CD8-positive, alpha-beta memory T cell (primary cell): ENCODE measurements around the gene REM2. TPM values are rescaled to one million over a fixed set of nuclear protein-coding genes. Genes with fewer than 3 reads are reported as not detected.

ENCODE experiments used
- CTCF ChIA-PET: fragments of 350-600 bp; sonication (Branson Sonifier 250); formaldehyde crosslinking; loops from one replicate; lab custom pipeline; 2021; ENCODE audit warnings: antibody characterized with exemption; lab: Charles Lee
- POLR2A ChIA-PET: fragments of 350-600 bp; sonication (Branson Sonifier 250); formaldehyde crosslinking; loops from one replicate; lab custom pipeline; 2021; ENCODE audit warnings: antibody characterized with exemption; lab: Charles Lee
- DNase-seq, 5 donors: peaks; one replicate each; pipeline versions ENCODE4 v3.0.0 to v3.0.0-alpha.2; 2020 to 2022; ENCODE audit warnings: mixed read lengths in 1 of 5
- H3K27ac ChIP-seq: one replicate; pipeline ENCODE4 v1.7.0; 2013; ENCODE audit warnings: low read depth, mild to moderate bottlenecking, low read length, moderate library complexity
- H3K27me3 ChIP-seq: 2 replicates; pipeline ENCODE4 v1.7.0; 2013; ENCODE audit warnings: low read length, mild to moderate bottlenecking; ENCODE audit not compliant: insufficient read depth, poor library complexity, severe bottlenecking
- H3K36me3 ChIP-seq: 2 replicates; pipeline ENCODE4 v1.7.0; 2013; ENCODE audit warnings: mild to moderate bottlenecking, low read length, moderate library complexity; ENCODE audit not compliant: insufficient read depth
- H3K4me1 ChIP-seq: 2 replicates; pipeline ENCODE4 v1.7.0; 2013; ENCODE audit warnings: mild to moderate bottlenecking, low read length, moderate library complexity; ENCODE audit not compliant: insufficient read depth
- H3K4me3 ChIP-seq: 2 replicates; pipeline ENCODE4 v1.7.0; 2013; ENCODE audit warnings: mild to moderate bottlenecking, low read length
- H3K9me3 ChIP-seq: 2 replicates; pipeline ENCODE4 v1.7.0; 2013; ENCODE audit warnings: mild to moderate bottlenecking, low read length
- H3K27ac Mint-ChIP-seq, 8 donors: one replicate each; pipeline ENCODE4 v1.8.0; 2020 to 2021; ENCODE audit warnings: mixed read lengths in 8 of 8, mild to moderate bottlenecking in 6 of 8, inconsistent platforms in 3 of 8, moderate library complexity in 3 of 8
- H3K27me3 Mint-ChIP-seq, 2 donors: one replicate each; pipeline ENCODE4 v1.8.0; 2020 to 2021; ENCODE audit warnings: mixed read lengths in 2 of 2, mild to moderate bottlenecking in 1 of 2, moderate library complexity in 1 of 2
- H3K36me3 Mint-ChIP-seq, 3 donors: one replicate each; pipeline ENCODE4 v1.8.0; 2020 to 2021; ENCODE audit warnings: mixed read lengths in 3 of 3, inconsistent platforms in 1 of 3, mild to moderate bottlenecking in 1 of 3
- H3K4me1 Mint-ChIP-seq, 3 donors: one replicate each; pipeline ENCODE4 v1.8.0; 2020 to 2021; ENCODE audit warnings: mixed read lengths in 3 of 3, inconsistent platforms in 1 of 3, mild to moderate bottlenecking in 1 of 3
- H3K4me3 Mint-ChIP-seq, 7 donors: one replicate each; pipeline ENCODE4 v1.8.0; 2020 to 2021; ENCODE audit warnings: mixed read lengths in 7 of 7, mild to moderate bottlenecking in 6 of 7, moderate library complexity in 4 of 7, inconsistent platforms in 2 of 7
- H3K9me3 Mint-ChIP-seq, 5 donors: one replicate each; pipeline ENCODE4 v1.8.0; 2020 to 2022; ENCODE audit warnings: mixed read lengths in 5 of 5, mild to moderate bottlenecking in 3 of 5, moderate library complexity in 2 of 5, inconsistent platforms in 1 of 5
- polyA plus RNA-seq: library from polyadenylated mRNA; unstranded; fragments of 300-500 nt; fragmentation: Illumina TruSeq; gene quantifications from one replicate; pipeline ENCODE4 v1.2.3, GENCODE V29; 2021
- total RNA-seq, 2 experiments: library from RNA; stranded (reverse); gene quantifications; one replicate each; pipeline ENCODE4 v1.2.3, GENCODE V29; 2021

The REM2 gene
- total and polyA plus RNA-seq, 3 experiments from 2014 or later = 0.33 to 1.0 (median 0.33) TPM

GRCh38 chr14:22928237-22929103 is 45.4 kb downstream of the REM2 start:
- H3K4me3 Mint-ChIP-seq = no peak overlapping the region
- peak overlapping the region in 1 of 8 donors; percentile 16 for H3K27ac Mint-ChIP-seq
- peaks cover 5 to 31% (median 6%) of the 10 kb centered on the region in 3 donors for H3K36me3 Mint-ChIP-seq
- peaks cover 8 to 21% (median 16%) of the 10 kb centered on the region in 3 donors for H3K4me1 Mint-ChIP-seq
- Histone ChIP-seq H3K4me1 (peaks cover 18% of the 10 kb centered on the region), H3K9me3 (no peaks in the 10 kb centered on the region), H3K36me3 (peaks cover 12% of the 10 kb centered on the region), H3K27ac (peak overlapping the region; percentile 87), H3K27me3 (no peaks in the 10 kb centered on the region), H3K4me3 (peak overlapping the region; percentile 92)
- H3K27me3 Mint-ChIP-seq = no peaks in the 10 kb centered on the region
- no peaks in the 10 kb centered on the region for H3K9me3 Mint-ChIP-seq
- ChIA-PET CTCF (interaction anchor here (0.8 to 3.5 kb wide), 15 partner anchors 9 to 372 kb away, joined by 3 to 28 read pairs (median 10); partner anchors contain the start of genes CDH24, HAUS4 and RBM23), POLR2A (interaction anchor here (0.6 to 1.9 kb wide), 9 partner anchors 9 to 1402 kb away, joined by 3 to 12 read pairs (median 5); partner anchors contain the start of genes ACIN1, C14orf119, PSMB5 and RBM23)
- no peak for DNase-seq

DNA sequence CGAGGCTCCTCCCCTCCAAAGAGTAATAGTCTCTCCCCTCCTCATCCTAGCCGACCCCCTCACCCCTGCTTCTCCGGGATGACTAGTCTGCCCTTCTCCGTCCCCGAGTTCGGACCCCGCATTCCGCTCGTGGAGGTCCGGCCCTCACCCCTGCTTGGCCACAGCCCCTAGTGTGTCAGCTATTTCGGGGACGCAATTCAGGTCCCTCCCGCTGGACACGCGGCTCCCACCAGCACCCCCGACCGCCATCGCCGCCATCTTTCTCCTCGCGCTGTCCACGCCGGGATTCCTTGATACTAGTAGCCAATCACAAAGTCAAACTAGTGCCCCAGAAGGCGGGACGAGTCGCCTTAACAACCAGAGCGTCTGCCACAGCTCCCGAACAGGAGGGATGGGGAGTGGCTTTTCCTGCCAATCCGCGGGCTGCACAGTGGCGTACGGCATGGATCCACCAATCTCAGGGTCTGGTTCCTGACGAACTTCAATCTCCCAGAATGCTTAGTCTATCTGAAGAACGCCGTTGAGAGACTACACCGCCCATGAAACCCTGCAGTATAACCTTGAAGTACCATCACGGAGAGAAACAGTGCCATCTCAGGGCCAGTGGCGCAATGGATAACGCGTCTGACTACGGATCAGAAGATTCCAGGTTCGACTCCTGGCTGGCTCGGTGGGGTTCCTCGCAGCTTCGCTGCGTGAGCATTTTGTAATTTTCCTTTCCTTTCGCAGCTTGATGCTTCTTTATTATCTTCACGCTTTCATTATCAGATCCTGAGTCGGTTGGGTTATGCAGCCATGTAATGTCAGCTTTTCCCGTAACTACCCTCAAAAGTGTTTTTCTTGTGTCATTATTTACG is 46.3 kb downstream of the REM2 start, which contains the start of gene PRMT5:
Gene PRMT5 (minus strand): TSS at position 273 of the 857 bp plus-strand sequence. CDS start 15 bp downstream, at position 258.
- peaks cover 8 to 21% (median 16%) of the 10 kb centered on the region in 3 donors for H3K4me1 Mint-ChIP-seq
- CTCF ChIA-PET = interaction anchor here (0.7 to 3.5 kb wide), 27 partner anchors 10 to 373 kb away, joined by 3 to 28 read pairs (median 5); partner anchors contain the start of genes CDH24, DAD1, HAUS4 and RBM23
- no peaks in the 10 kb centered on the region for H3K27me3 ChIP-seq
- POLR2A ChIA-PET = interaction anchor here (0.6 to 1.9 kb wide), 10 partner anchors 10 to 1403 kb away, joined by 3 to 12 read pairs (median 5); partner anchors contain the start of genes ACIN1, AJUBA, C14orf119 and PSMB5
- peaks cover 18% of the 10 kb centered on the region for H3K4me1 ChIP-seq
- peak within 1 kb of the TSS in 1 of 8 donors; percentile 16 for H3K27ac Mint-ChIP-seq
- H3K9me3 Mint-ChIP-seq = no peaks in the 10 kb centered on the region
- peaks cover 0 to 23% (median 6%) of the 10 kb centered on the region in 3 donors for H3K36me3 Mint-ChIP-seq
- H3K36me3 ChIP-seq = peaks cover 6% of the 10 kb centered on the region
- H3K27me3 Mint-ChIP-seq = no peaks in the 10 kb centered on the region
- no peak within 1 kb of the TSS for H3K4me3 Mint-ChIP-seq
- H3K4me3 ChIP-seq = peak within 1 kb of the TSS; percentile 92
- no peaks in the 10 kb centered on the region for H3K9me3 ChIP-seq
- DNase-seq = peak; percentile 95 to 99 (median 97)
- peak within 1 kb of the TSS; percentile 87 for H3K27ac ChIP-seq

- DNase-seq = no peak
- H3K4me1 Mint-ChIP-seq = peaks cover 8 to 21% (median 16%) of the 10 kb centered on the region in 3 donors
- POLR2A ChIA-PET = interaction anchor here (0.7 to 1.9 kb wide), 9 partner anchors 11 to 341 kb away, joined by 3 to 12 read pairs (median 5); partner anchors contain the start of genes ACIN1, AJUBA, C14orf119 and PSMB5
- H3K27me3 Mint-ChIP-seq = no peaks in the 10 kb centered on the region
- Histone ChIP-seq H3K36me3 (no peaks in the 10 kb centered on the region), H3K4me3 (peak overlapping the region; percentile 92), H3K9me3 (no peaks in the 10 kb centered on the region), H3K4me1 (peaks cover 18% of the 10 kb centered on the region), H3K27me3 (no peaks in the 10 kb centered on the region), H3K27ac (peak overlapping the region; percentile 87)
- no peak overlapping the region for H3K27ac Mint-ChIP-seq
- H3K4me3 Mint-ChIP-seq = no peak overlapping the region
- peaks cover 0 to 17% (median 6%) of the 10 kb centered on the region in 3 donors for H3K36me3 Mint-ChIP-seq
- CTCF ChIA-PET = interaction anchor here (0.7 to 3.5 kb wide), 30 partner anchors 10 to 373 kb away, joined by 3 to 28 read pairs (median 5); partner anchors contain the start of genes CDH24, DAD1, HAUS4 and RBM23
- no peaks in the 10 kb centered on the region for H3K9me3 Mint-ChIP-seq
Observed at GRCh38 chr14:22929961-22930364, 46.9 kb downstream of the REM2 start.

DNA sequence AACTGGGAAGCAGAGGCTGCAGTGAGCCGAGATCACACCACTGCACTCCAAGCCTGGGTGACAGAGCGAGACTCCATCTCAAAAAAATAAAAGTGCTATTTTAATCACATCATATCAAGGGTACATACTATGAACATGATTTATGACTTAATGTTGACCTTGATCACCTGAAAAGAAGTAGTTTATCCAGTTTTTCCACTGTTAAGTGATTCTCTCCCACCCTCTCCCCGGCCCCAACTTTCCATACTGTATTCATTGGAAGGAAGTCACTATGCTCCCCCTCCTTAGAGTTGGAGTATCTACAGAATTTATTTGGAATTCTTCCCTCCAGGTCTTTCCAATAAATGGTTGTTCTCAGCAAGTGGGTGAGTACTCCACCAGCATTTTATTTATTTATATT is 49.1 kb downstream of the REM2 start:
- Histone ChIP-seq H3K4me3 (no peak overlapping the region), H3K9me3 (no peaks in the 10 kb centered on the region), H3K4me1 (peaks cover 18% of the 10 kb centered on the region), H3K27ac (no peak overlapping the region), H3K36me3 (no peaks in the 10 kb centered on the region), H3K27me3 (no peaks in the 10 kb centered on the region)
- Mint-ChIP-seq H3K4me3 (peak overlapping the region in 1 of 7 donors; percentile 4), H3K4me1 (peaks cover 8 to 13% (median 8%) of the 10 kb centered on the region in 3 donors), H3K27ac (peak overlapping the region in 2 of 8 donors; percentile 4 to 76), H3K9me3 (no peaks in the 10 kb centered on the region), H3K27me3 (no peaks in the 10 kb centered on the region), H3K36me3 (peaks cover 0 to 2% (median 2%) of the 10 kb centered on the region in 3 donors)
- CTCF ChIA-PET = no interaction called here
- DNase-seq = no peak
- POLR2A ChIA-PET = no interaction called here

GRCh38 chr14:22935156-22935555 is 52.1 kb downstream of the REM2 start:
- H3K9me3 ChIP-seq = no peaks in the 10 kb centered on the region
- no peak overlapping the region for H3K27ac ChIP-seq
- Mint-ChIP-seq H3K36me3 (no peaks in the 10 kb centered on the region), H3K4me1 (peaks cover 6 to 10% (median 8%) of the 10 kb centered on the region in 3 donors), H3K27ac (no peak overlapping the region), H3K4me3 (no peak overlapping the region), H3K27me3 (no peaks in the 10 kb centered on the region), H3K9me3 (no peaks in the 10 kb centered on the region)
- H3K4me3 ChIP-seq = no peak overlapping the region
- no peaks in the 10 kb centered on the region for H3K36me3 ChIP-seq
- H3K27me3 ChIP-seq = no peaks in the 10 kb centered on the region
- DNase-seq = no peak
- H3K4me1 ChIP-seq = peaks cover 1% of the 10 kb centered on the region
- POLR2A ChIA-PET = interaction anchor here (1.3 kb wide), 1 partner anchor 10 kb away, joined by 3 read pairs; no protein-coding TSS in a partner anchor
- CTCF ChIA-PET = interaction anchor here (0.9 to 1.4 kb wide), 8 partner anchors 35 to 136 kb away, joined by 3 to 5 read pairs (median 3); partner anchors contain the start of gene AJUBA

Other genes with a start within 250 kb of the REM2 start
- not detected for gene OR6J1, start 238.9 kb upstream of the REM2 start, total RNA-seq
- gene OR6J1, start 238.9 kb upstream of the REM2 start, polyA plus RNA-seq = not detected
- 100 to 1,000 TPM; 126 to 128 TPM for gene OXA1L, start 116.5 kb upstream of the REM2 start, total RNA-seq
- gene OXA1L, start 116.5 kb upstream of the REM2 start, polyA plus RNA-seq = 57.3 TPM
- gene SLC7A7, start 67.8 kb upstream of the REM2 start, total RNA-seq = under 1 TPM; 0.70 to 0.75 TPM
- gene SLC7A7, start 67.8 kb upstream of the REM2 start, polyA plus RNA-seq = not detected
- 100 to 1,000 TPM; 181 to 185 TPM for gene MRPL52, start 53.3 kb upstream of the REM2 start, total RNA-seq
- gene MRPL52, start 53.3 kb upstream of the REM2 start, polyA plus RNA-seq = 139 TPM
- 1 to 10 TPM; 1.4 to 1.7 TPM for gene MMP14, start 46.6 kb upstream of the REM2 start, total RNA-seq
- gene MMP14, start 46.6 kb upstream of the REM2 start, polyA plus RNA-seq = not detected
- 10 to 100 TPM; 33.4 to 38.1 TPM for gene LRP10, start 11.5 kb upstream of the REM2 start, total RNA-seq
- 105 TPM for gene LRP10, start 11.5 kb upstream of the REM2 start, polyA plus RNA-seq
- 10 to 100 TPM; 83.6 to 88.8 TPM for gene RBM23, start 35.9 kb downstream of the REM2 start, total RNA-seq
- gene RBM23, start 35.9 kb downstream of the REM2 start, polyA plus RNA-seq = 50.3 TPM
- gene PRMT5, start 46.2 kb downstream of the REM2 start, total RNA-seq = 100 to 1,000 TPM; 191 to 200 TPM
- 41.3 TPM for gene PRMT5, start 46.2 kb downstream of the REM2 start, polyA plus RNA-seq
- 10 to 100 TPM; 43.3 to 48.3 TPM for gene HAUS4, start 73.9 kb downstream of the REM2 start, total RNA-seq
- 24.6 TPM for gene HAUS4, start 73.9 kb downstream of the REM2 start, polyA plus RNA-seq
- 1 to 10 TPM in 1 of 2 experiments, under 1 TPM in 1; 0.90 to 1.2 TPM for gene AJUBA, start 99.3 kb downstream of the REM2 start, total RNA-seq
- gene AJUBA, start 99.3 kb downstream of the REM2 start, polyA plus RNA-seq = 0.64 TPM
- 1 to 10 TPM; 7.5 to 8.3 TPM for gene C14orf93, start 126.9 kb downstream of the REM2 start, total RNA-seq
- gene C14orf93, start 126.9 kb downstream of the REM2 start, polyA plus RNA-seq = 5.8 TPM
- gene PSMB5, start 151.7 kb downstream of the REM2 start, total RNA-seq = 100 to 1,000 TPM; 186 to 198 TPM
- gene PSMB5, start 151.7 kb downstream of the REM2 start, polyA plus RNA-seq = 37.1 TPM
- not detected for gene PSMB11, start 159.0 kb downstream of the REM2 start, total RNA-seq
- not detected for gene PSMB11, start 159.0 kb downstream of the REM2 start, polyA plus RNA-seq
- gene CDH24, start 174.3 kb downstream of the REM2 start, total RNA-seq = under 1 TPM; 0.82 to 0.88 TPM
- 0.36 TPM for gene CDH24, start 174.3 kb downstream of the REM2 start, polyA plus RNA-seq
- gene ACIN1, start 211.9 kb downstream of the REM2 start, total RNA-seq = 100 to 1,000 TPM; 195 to 198 TPM
- 15.1 TPM for gene ACIN1, start 211.9 kb downstream of the REM2 start, polyA plus RNA-seq
- 10 to 100 TPM; 52.5 to 55.6 TPM for gene C14orf119, start 212.3 kb downstream of the REM2 start, total RNA-seq
- 112 TPM for gene C14orf119, start 212.3 kb downstream of the REM2 start, polyA plus RNA-seq
- gene CIROP, start 221.8 kb downstream of the REM2 start, total RNA-seq = not detected
- gene CIROP, start 221.8 kb downstream of the REM2 start, polyA plus RNA-seq = not detected
- under 1 TPM; 0.16 to 0.22 TPM for gene CEBPE, start 236.0 kb downstream of the REM2 start, total RNA-seq
- gene CEBPE, start 236.0 kb downstream of the REM2 start, polyA plus RNA-seq = not detected